ENCODE results near the gene TNFSF13. TPM values are rescaled to one million over a fixed set of nuclear protein-coding genes. Genes with fewer than 3 reads are reported as not detected.

The TNFSF13 gene
- total RNA-seq, 1 experiment from 2014 or later, result 3.2 TPM

DNA sequence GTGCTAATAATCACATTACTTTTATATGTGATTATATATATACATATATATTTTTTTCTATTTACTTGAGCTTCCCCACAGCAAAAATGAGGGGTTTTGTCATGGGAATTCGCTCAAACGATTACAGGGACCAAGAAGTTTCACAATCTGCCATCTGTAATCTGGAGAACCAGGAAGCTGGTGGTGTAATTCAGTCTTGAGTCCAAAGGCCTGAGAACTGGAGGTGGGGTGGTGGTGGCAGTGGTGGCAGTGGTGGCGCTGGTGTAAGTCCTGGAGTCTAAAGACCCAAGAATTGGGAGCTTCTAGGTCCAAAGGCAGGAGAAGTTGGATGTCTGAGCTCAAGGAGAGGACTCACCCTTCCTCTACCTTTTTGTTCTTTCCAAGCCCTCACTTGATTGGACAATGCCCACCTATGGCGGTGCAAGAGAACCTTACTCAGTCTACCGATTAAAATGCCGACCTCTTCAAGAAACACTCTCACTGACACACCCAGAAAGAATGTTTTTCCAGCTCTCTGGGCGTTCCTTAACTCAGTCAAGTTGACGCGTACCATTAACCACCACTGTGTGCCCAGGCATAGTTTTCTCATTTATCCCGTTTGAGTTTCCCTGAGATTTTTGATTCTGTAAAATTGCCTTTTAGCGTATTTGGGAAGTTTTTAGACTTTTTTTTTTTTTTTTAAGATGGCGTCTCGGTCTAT, 42.5 kb upstream of the TNFSF13 start (continued):
- TF ChIP-seq, protein P1, sequence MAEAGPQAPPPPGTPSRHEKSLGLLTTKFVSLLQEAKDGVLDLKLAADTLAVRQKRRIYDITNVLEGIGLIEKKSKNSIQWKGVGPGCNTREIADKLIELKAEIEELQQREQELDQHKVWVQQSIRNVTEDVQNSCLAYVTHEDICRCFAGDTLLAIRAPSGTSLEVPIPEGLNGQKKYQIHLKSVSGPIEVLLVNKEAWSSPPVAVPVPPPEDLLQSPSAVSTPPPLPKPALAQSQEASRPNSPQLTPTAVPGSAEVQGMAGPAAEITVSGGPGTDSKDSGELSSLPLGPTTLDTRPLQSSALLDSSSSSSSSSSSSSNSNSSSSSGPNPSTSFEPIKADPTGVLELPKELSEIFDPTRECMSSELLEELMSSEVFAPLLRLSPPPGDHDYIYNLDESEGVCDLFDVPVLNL (CRISPR knock-in tag; IDR thresholded peaks at IDR 0.05; ENCODE audit: borderline replicate concordance, low read depth), result no peak
- TF ChIP-seq GABPB1 (CRISPR knock-in tag; IDR thresholded peaks at IDR 0.05) (no peak), ZNF263 (CRISPR knock-in tag; IDR thresholded peaks at IDR 0.05; ENCODE audit: low read depth) (no peak), SMAD4 (CRISPR knock-in tag; IDR thresholded peaks at IDR 0.05) (no peak), RORB (CRISPR knock-in tag; IDR thresholded peaks at IDR 0.05) (no peak), ZNF416 (CRISPR knock-in tag; IDR thresholded peaks at IDR 0.05) (no peak), TEAD4 (CRISPR knock-in tag; IDR thresholded peaks at IDR 0.05) (no peak)
- TF ChIP-seq, protein P2, sequence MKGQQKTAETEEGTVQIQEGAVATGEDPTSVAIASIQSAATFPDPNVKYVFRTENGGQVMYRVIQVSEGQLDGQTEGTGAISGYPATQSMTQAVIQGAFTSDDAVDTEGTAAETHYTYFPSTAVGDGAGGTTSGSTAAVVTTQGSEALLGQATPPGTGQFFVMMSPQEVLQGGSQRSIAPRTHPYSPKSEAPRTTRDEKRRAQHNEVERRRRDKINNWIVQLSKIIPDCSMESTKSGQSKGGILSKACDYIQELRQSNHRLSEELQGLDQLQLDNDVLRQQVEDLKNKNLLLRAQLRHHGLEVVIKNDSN (CRISPR knock-in tag; IDR thresholded peaks at IDR 0.05), result no peak

DNA sequence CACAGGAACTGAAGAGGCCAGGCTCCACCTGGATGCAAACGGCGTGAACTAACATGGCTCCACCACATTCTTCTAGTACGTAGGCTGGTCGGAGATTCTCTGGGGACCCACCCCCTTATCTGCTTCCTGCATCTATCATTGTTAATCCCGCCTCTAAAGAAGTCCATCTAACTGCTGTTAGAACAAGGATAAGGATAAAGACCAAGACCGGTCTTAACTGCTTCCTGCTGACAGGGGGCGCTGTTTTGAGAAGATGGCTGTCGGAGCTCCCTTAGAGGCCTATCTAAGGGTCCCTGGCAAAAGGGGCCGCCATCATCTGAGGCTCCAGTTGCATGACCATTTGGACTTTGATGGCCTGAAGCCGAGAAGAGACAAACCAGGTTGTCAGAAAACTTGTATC, 35.5 kb upstream of the TNFSF13 start:
- peak; percentile 58 for DNase-seq (ENCODE audit: low spot score)
- Mint-ChIP-seq H3K9me3 (peaks cover 35% of the 10 kb centered on the region), H3K4me3 (no peak overlapping the region), H3K36me3 (peaks cover 14% of the 10 kb centered on the region), H3K4me1 (peaks cover 3% of the 10 kb centered on the region), H3K27me3 (ENCODE audit: low read depth) (peaks cover 24% of the 10 kb centered on the region), H3K27ac (peak overlapping the region; percentile 95)
- POLR2A ChIA-PET, result interaction anchor here (1.0 kb wide), 1 partner anchor 37 kb away, joined by 5 read pairs; no protein-coding TSS in a partner anchor
- TF ChIP-seq ZNF232 (CRISPR knock-in tag; IDR thresholded peaks at IDR 0.05) (no peak), RELA (CRISPR knock-in tag; IDR thresholded peaks at IDR 0.05; ENCODE audit: borderline replicate concordance) (no peak), ZNF396 (CRISPR knock-in tag; IDR thresholded peaks at IDR 0.05; ENCODE audit: borderline replicate concordance) (0 out of 2 replicates have a peak, but pooled peaks have one; percentile 3), FOXJ3 (CRISPR knock-in tag; IDR thresholded peaks at IDR 0.05; ENCODE audit: borderline replicate concordance) (no peak), TP53 (CRISPR knock-in tag; IDR thresholded peaks at IDR 0.05) (no peak), ZNF416 (CRISPR knock-in tag; IDR thresholded peaks at IDR 0.05) (no peak), NR1H2 (CRISPR knock-in tag; IDR thresholded peaks at IDR 0.05) (no peak), TEAD1 (CRISPR knock-in tag; IDR thresholded peaks at IDR 0.05) (no peak), FOXP1 (CRISPR knock-in tag; IDR thresholded peaks at IDR 0.05; ENCODE audit: borderline replicate concordance) (no peak)
- TF ChIP-seq, protein P3, sequence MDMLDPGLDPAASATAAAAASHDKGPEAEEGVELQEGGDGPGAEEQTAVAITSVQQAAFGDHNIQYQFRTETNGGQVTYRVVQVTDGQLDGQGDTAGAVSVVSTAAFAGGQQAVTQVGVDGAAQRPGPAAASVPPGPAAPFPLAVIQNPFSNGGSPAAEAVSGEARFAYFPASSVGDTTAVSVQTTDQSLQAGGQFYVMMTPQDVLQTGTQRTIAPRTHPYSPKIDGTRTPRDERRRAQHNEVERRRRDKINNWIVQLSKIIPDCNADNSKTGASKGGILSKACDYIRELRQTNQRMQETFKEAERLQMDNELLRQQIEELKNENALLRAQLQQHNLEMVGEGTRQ (CRISPR knock-in tag; IDR thresholded peaks at IDR 0.05), result no peak
- TF ChIP-seq, protein P4, sequence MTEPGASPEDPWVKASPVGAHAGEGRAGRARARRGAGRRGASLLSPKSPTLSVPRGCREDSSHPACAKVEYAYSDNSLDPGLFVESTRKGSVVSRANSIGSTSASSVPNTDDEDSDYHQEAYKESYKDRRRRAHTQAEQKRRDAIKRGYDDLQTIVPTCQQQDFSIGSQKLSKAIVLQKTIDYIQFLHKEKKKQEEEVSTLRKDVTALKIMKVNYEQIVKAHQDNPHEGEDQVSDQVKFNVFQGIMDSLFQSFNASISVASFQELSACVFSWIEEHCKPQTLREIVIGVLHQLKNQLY (CRISPR knock-in tag; IDR thresholded peaks at IDR 0.05), result no peak
- TF ChIP-seq, protein P5, sequence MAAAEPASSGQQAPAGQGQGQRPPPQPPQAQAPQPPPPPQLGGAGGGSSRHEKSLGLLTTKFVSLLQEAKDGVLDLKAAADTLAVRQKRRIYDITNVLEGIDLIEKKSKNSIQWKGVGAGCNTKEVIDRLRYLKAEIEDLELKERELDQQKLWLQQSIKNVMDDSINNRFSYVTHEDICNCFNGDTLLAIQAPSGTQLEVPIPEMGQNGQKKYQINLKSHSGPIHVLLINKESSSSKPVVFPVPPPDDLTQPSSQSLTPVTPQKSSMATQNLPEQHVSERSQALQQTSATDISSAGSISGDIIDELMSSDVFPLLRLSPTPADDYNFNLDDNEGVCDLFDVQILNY (CRISPR knock-in tag; IDR thresholded peaks at IDR 0.05), result no peak
- TF ChIP-seq, protein P6, sequence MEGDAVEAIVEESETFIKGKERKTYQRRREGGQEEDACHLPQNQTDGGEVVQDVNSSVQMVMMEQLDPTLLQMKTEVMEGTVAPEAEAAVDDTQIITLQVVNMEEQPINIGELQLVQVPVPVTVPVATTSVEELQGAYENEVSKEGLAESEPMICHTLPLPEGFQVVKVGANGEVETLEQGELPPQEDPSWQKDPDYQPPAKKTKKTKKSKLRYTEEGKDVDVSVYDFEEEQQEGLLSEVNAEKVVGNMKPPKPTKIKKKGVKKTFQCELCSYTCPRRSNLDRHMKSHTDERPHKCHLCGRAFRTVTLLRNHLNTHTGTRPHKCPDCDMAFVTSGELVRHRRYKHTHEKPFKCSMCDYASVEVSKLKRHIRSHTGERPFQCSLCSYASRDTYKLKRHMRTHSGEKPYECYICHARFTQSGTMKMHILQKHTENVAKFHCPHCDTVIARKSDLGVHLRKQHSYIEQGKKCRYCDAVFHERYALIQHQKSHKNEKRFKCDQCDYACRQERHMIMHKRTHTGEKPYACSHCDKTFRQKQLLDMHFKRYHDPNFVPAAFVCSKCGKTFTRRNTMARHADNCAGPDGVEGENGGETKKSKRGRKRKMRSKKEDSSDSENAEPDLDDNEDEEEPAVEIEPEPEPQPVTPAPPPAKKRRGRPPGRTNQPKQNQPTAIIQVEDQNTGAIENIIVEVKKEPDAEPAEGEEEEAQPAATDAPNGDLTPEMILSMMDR (IDR thresholded peaks at IDR 0.05), result peak; percentile 65
- TF ChIP-seq, protein P7, sequence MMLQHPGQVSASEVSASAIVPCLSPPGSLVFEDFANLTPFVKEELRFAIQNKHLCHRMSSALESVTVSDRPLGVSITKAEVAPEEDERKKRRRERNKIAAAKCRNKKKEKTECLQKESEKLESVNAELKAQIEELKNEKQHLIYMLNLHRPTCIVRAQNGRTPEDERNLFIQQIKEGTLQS (CRISPR knock-in tag; conservative IDR thresholded peaks at IDR 0.05), result no peak
- CTCF ChIA-PET, result interaction anchor here (0.6 to 6.0 kb wide), 26 partner anchors 7 to 174 kb away, joined by 3 to 79 read pairs (median 4); partner anchors contain the start of genes FXR2, MPDU1, PLSCR3 and SENP3
- ATAC-seq, result peak; percentile 100
